CD4-positive, alpha-beta T cell treated with Interleukin-1 beta for 1 hour (primary cell): Measurements from ENCODE around the gene ZCCHC14.

Experiments
- DNase-seq, 2 donors: peaks; one replicate each; pipeline ENCODE4 v3.0.0-alpha.2; 2020 to 2022

The ZCCHC14 gene

GRCh38 chr16:87492721-87493607 is at the start of gene ZCCHC14:
Gene ZCCHC14, minus strand, starts transcription at chr16:87493024. Its CDS starts 786 bp downstream, at chr16:87492238.
- DNase-seq = peak; percentile 98 to 99

- DNase-seq = no peak
These were observed 49.0 kb upstream of the ZCCHC14 start for GRCh38 chr16:87541872-87542234.

GRCh38 chr16:87541147-87541871 is 48.5 kb upstream of the ZCCHC14 start:
- DNase-seq = no peak

- no peak for DNase-seq
These were observed 48.0 kb upstream of the ZCCHC14 start for GRCh38 chr16:87540897-87541146.

GRCh38 chr16:87540072-87540896 is 47.5 kb upstream of the ZCCHC14 start:
- DNase-seq = no peak

GRCh38 chr16:87539113-87539512 is 46.3 kb upstream of the ZCCHC14 start:
- no peak for DNase-seq

DNA sequence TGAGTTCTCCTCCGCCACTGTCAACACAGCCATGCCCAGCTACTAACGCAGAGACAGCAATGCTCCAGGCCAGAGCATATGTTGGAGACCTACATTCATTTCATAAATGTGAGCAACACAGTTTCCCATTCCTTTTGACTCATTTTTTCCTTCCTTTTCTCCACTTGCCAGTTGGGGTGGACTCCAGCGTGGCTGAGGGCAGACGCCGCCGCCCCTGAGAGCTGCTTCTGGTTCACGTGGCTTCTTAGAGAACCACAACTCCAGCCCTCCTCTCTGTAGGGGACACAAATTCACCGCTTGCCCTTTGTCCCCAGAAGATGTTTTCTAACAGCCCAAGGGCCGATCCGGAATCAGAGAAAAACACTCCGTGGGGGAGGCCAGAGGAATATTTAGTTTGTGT is 45.8 kb upstream of the ZCCHC14 start:
- no peak for DNase-seq

DNA sequence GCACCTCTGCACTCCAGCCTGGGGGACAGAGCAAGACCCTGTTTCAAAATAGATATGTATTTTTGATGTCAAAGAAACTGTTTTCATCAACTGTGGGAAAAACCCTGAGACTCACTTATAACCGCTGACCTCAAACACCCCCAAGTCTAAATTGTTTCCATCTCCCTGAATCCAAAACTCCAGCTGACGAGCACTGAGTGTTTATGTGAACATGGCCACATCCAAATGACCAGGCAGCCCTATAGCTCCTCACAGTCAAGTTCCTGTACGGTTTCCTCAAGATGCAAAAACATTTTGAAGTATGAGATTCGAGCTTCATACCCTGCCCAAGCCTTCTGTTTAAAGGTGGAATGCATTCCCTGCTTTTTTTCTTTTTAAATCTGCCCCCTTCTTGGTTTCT is 45.3 kb upstream of the ZCCHC14 start:
- DNase-seq = no peak

DNA sequence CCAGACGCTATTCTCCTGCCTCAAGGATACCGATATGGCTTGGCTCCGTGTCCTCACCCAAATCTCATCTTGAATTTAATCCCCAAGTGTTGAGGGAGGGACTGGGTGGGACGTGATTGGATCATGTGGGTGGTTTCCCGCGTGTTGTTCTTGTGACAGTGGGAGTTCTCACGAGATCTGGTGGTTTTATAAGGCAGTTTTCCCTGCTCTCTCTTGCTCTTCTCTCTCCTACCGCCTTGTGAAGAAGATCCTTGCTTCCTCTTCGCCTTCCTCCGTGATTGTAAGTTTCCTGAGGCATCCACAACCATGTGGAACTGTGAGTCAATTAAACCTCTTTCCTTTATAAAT is 43.9 kb upstream of the ZCCHC14 start:
- no peak for DNase-seq

GRCh38 chr16:87535855-87536794 is 43.3 kb upstream of the ZCCHC14 start:
- DNase-seq = no peak

DNA sequence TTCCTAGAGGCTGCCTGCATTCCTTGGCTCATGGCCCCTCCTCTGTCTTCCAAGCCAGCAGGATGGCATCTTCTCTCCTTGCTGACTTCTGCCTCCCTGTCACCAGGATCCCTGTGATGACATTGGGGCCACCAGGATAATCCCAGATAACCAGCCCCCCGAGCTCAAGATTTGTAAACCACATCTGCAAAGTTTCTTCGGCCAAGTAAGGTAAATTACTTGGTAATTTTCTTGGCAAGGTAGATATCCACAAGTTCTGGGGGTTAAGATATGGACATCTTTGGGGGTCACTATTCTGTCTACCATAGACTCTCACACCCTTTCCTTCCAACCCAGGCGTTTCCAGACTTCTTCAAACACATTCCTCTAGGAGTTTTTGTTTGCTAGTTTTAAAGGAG is 42.6 kb upstream of the ZCCHC14 start:
- no peak for DNase-seq

DNA sequence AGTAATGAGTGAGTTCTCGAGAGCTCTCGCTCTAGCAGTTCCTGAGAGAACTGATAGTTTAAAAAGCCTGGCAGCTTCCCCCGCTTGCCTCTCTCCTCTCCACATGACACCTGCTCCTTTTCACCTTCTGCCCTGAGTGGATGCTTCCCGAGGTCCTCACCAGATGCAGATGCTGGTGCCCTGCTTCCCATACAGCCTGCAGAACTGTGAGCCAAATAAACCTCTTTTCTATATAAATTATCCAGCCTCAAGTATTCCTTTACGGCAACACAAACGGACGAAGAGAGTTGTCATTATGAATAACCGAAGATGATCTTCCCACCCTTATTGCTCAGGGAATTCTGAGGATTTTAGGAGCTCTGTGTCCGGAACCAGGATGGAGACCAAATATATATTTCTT is 41.9 kb upstream of the ZCCHC14 start:
- no peak for DNase-seq

- DNase-seq = no peak
These were observed 41.3 kb upstream of the ZCCHC14 start for GRCh38 chr16:87534030-87534653.

DNA sequence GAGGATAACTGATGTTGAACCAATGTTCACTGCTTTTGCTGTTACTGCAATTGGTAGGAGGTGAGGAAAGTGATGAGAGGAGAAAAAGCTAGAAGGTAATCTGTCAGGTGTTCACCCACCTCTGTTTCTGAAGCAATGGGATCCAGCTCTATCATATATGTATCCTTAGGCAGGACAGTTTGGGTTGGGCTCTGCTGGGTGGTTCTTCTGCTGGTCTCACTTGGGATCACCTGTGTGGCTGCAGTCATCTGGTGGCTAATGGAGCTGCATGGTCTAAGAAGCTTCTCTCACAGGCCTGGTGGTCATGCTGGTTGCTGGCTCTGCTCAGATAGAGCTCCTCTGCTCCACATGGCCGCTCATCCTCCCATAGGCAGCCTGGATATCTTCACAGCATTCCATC is 40.2 kb upstream of the ZCCHC14 start:
- no peak for DNase-seq

DNA sequence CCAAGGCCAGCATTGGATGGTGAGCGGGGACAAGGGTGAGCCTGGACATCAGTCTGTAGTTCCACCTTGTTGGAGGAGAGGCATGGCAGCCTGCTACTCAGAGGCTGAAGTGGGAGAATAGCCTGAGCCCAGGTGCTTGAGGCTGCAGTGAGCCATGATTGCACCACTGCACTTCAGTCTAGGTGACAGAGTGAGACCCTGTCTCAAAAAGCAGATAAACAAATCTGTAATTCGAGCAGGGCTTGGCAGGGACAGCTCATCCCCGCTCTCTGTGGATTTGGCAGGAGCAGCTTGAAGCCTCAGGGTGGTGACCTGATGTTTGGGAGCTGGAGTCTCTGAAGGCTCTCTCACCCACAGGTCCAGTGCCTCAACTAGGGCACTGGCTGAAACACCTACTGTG is 38.6 kb upstream of the ZCCHC14 start:
- no peak for DNase-seq

GRCh38 chr16:87528690-87529579 is 36.1 kb upstream of the ZCCHC14 start:
- no peak for DNase-seq

- DNase-seq = no peak
These were observed 34.4 kb upstream of the ZCCHC14 start for GRCh38 chr16:87527055-87527724.

DNA sequence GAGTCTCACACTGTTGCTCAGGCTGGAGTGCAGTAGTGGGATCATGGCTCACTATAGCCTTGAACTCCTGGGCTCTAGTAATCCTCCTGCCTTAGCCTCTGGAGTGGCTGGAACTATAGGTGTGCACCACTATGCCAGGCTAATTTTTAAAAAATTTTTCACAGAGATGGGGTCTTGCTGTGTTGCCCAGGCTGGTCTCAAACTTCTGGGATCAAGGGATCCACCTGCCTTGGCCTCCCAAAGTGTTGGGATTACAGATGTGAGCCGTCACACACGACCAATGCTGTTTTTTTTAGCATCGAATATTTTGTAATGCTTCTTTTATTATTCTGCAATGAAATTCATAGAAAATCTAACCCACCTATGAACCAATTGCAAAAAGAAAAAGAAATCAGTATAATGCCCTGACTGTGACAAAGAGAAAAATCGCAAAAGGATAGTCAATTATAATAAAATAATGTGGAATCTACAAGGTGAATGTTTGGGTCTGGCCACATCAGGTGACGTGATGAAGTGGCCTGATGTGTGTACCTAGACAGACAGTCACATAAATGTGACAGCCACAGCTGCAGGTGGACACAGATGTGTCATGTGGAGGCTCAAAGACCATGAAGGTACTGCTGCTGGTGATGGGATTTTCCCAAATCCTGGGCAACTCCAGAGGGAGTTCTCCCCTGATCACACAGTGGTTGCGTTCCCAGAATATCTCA is 33.6 kb upstream of the ZCCHC14 start:
- DNase-seq = no peak

DNA sequence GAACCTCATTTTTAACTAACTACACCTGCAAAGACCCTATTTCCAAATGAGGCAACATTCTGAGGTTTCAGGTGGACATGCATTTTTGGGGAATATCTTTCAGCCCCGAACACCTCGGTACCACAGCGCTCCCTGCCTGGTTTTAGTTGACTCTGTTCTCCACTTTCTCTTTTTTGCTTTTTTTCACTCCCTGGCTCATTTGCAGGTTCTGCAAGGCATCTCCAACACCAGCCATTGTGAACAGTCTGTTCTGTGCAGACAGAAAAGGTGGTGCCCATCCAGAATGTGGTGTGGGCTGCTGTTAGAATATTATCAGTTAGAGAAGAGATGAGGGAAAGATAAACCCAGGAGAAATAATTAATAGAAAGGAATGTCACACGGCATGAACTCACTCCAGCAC is 32.5 kb upstream of the ZCCHC14 start:
- no peak for DNase-seq

GRCh38 chr16:87524407-87524806 is 31.6 kb upstream of the ZCCHC14 start:
- DNase-seq = no peak
